ENCODE results near the gene PSG3.
"Not testable (repeated sequence)": the region's sequence is repeated elsewhere in the genome, so short reads cannot be mapped to it uniquely, and the experiment has no call there.

PSG3 gene

DNA sequence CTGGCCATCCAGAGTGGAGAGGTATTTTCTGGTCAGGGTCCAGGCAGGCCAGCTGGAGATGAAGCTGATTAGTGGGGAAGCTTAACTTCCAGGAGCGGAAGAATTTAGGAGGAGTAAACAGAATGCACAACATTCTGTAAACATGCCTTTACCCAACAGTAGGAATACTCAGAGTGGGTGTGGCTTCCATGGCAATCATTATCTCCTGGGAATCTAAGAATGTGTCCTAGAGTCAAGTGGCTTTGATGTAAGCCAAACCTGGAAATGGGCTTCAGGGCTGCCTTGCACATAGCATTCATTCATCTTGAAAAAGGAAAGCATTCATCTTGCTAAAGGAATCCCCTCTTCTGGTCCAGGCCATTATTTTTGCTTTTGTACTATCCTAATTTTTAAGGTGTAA, 29.3 kb downstream of the PSG3 start:
- not testable (repeated sequence) for H2AFZ ChIP-seq (ENCODE audit: low read depth, low read length); H3K27me3 ChIP-seq (ENCODE audit: insufficient read depth, low read length, poor library complexity); H3K36me3 ChIP-seq (ENCODE audit: insufficient read depth, low read length); DNase-seq; H3K4me2 ChIP-seq (ENCODE audit: insufficient read depth, low read length); H3K9ac ChIP-seq (ENCODE audit: low read depth, low read length); H3K4me1 ChIP-seq (ENCODE audit: insufficient read depth, low read length); ATAC-seq (ENCODE audit: insufficient read depth, low read depth); H3K9me3 ChIP-seq (ENCODE audit: insufficient read depth, low read length, severe bottlenecking); H3K4me3 ChIP-seq (ENCODE audit: low read depth in 1 of 2, low read length in 2 of 2); H3K79me2 ChIP-seq (ENCODE audit: insufficient read depth, low read length); H4K20me1 ChIP-seq (ENCODE audit: insufficient read depth, low read length); H3K27ac ChIP-seq (ENCODE audit: low read length)

GRCh38 chr19:42697884-42698283, 42.4 kb downstream of the PSG3 start:
- Histone ChIP-seq H3K4me1 (ENCODE audit: insufficient read depth, low read length) (no peaks in the 10 kb centered on the region), H3K27me3 (ENCODE audit: insufficient read depth, low read length, poor library complexity) (no peaks in the 10 kb centered on the region), H4K20me1 (ENCODE audit: insufficient read depth, low read length) (no peaks in the 10 kb centered on the region), H3K27ac (ENCODE audit: low read length) (no peak overlapping the region), H2AFZ (ENCODE audit: low read depth, low read length) (no peak overlapping the region), H3K36me3 (ENCODE audit: insufficient read depth, low read length) (no peaks in the 10 kb centered on the region), H3K4me3 (ENCODE audit: low read depth in 1 of 2, low read length in 2 of 2) (no peak overlapping the region), H3K4me2 (ENCODE audit: insufficient read depth, low read length) (no peak overlapping the region), H3K9me3 (ENCODE audit: insufficient read depth, low read length, severe bottlenecking) (no peaks in the 10 kb centered on the region), H3K9ac (ENCODE audit: low read depth, low read length) (no peak overlapping the region), H3K79me2 (ENCODE audit: insufficient read depth, low read length) (no peaks in the 10 kb centered on the region)
- TF ChIP-seq EZH2 (IDR thresholded peaks at IDR 0.05; ENCODE audit: borderline replicate concordance, low read depth, low read length, severe bottlenecking): no peak
- TF ChIP-seq, protein P1, sequence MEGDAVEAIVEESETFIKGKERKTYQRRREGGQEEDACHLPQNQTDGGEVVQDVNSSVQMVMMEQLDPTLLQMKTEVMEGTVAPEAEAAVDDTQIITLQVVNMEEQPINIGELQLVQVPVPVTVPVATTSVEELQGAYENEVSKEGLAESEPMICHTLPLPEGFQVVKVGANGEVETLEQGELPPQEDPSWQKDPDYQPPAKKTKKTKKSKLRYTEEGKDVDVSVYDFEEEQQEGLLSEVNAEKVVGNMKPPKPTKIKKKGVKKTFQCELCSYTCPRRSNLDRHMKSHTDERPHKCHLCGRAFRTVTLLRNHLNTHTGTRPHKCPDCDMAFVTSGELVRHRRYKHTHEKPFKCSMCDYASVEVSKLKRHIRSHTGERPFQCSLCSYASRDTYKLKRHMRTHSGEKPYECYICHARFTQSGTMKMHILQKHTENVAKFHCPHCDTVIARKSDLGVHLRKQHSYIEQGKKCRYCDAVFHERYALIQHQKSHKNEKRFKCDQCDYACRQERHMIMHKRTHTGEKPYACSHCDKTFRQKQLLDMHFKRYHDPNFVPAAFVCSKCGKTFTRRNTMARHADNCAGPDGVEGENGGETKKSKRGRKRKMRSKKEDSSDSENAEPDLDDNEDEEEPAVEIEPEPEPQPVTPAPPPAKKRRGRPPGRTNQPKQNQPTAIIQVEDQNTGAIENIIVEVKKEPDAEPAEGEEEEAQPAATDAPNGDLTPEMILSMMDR (IDR thresholded peaks at IDR 0.05; ENCODE audit: borderline replicate concordance, extremely low read depth, low read length, poor library complexity, severe bottlenecking): no peak
- DNase-seq (no peak), ATAC-seq (ENCODE audit: insufficient read depth, low read depth) (no peak)

GRCh38 chr19:42695811-42696503, 44.3 kb downstream of the PSG3 start:
- Histone ChIP-seq H3K4me3 (ENCODE audit: low read depth in 1 of 2, low read length in 2 of 2) (no peak overlapping the region), H3K36me3 (ENCODE audit: insufficient read depth, low read length) (no peaks in the 10 kb centered on the region), H4K20me1 (ENCODE audit: insufficient read depth, low read length) (no peaks in the 10 kb centered on the region), H3K27me3 (ENCODE audit: insufficient read depth, low read length, poor library complexity) (no peaks in the 10 kb centered on the region), H3K4me1 (ENCODE audit: insufficient read depth, low read length) (no peaks in the 10 kb centered on the region), H3K27ac (ENCODE audit: low read length) (no peak overlapping the region), H3K79me2 (ENCODE audit: insufficient read depth, low read length) (no peaks in the 10 kb centered on the region), H2AFZ (ENCODE audit: low read depth, low read length) (no peak overlapping the region), H3K9me3 (ENCODE audit: insufficient read depth, low read length, severe bottlenecking) (no peaks in the 10 kb centered on the region), H3K9ac (ENCODE audit: low read depth, low read length) (no peak overlapping the region), H3K4me2 (ENCODE audit: insufficient read depth, low read length) (no peak overlapping the region)
- ATAC-seq (ENCODE audit: insufficient read depth, low read depth) (no peak), DNase-seq (no peak)
- TF ChIP-seq EZH2 (IDR thresholded peaks at IDR 0.05; ENCODE audit: borderline replicate concordance, low read depth, low read length, severe bottlenecking): no peak
- TF ChIP-seq, protein P1 (IDR thresholded peaks at IDR 0.05; ENCODE audit: borderline replicate concordance, extremely low read depth, low read length, poor library complexity, severe bottlenecking): no peak

GRCh38 chr19:42693760-42694350, 46.4 kb downstream of the PSG3 start:
- H3K27ac ChIP-seq (ENCODE audit: low read length): no peak overlapping the region
- H3K9me3 ChIP-seq (ENCODE audit: insufficient read depth, low read length, severe bottlenecking): no peaks in the 10 kb centered on the region
- H3K27me3 ChIP-seq (ENCODE audit: insufficient read depth, low read length, poor library complexity): peaks cover 5% of the 10 kb centered on the region
- H3K79me2 ChIP-seq (ENCODE audit: insufficient read depth, low read length): no peaks in the 10 kb centered on the region
- H3K36me3 ChIP-seq (ENCODE audit: insufficient read depth, low read length): no peaks in the 10 kb centered on the region
- H3K4me2 ChIP-seq (ENCODE audit: insufficient read depth, low read length): no peak overlapping the region
- no peak for TF ChIP-seq EZH2 (IDR thresholded peaks at IDR 0.05; ENCODE audit: borderline replicate concordance, low read depth, low read length, severe bottlenecking)
- TF ChIP-seq, protein P1 (IDR thresholded peaks at IDR 0.05; ENCODE audit: borderline replicate concordance, extremely low read depth, low read length, poor library complexity, severe bottlenecking): peak; percentile 62
- no peaks in the 10 kb centered on the region for H3K4me1 ChIP-seq (ENCODE audit: insufficient read depth, low read length)
- no peaks in the 10 kb centered on the region for H4K20me1 ChIP-seq (ENCODE audit: insufficient read depth, low read length)
- no peak for ATAC-seq (ENCODE audit: insufficient read depth, low read depth)
- no peak overlapping the region for H3K4me3 ChIP-seq (ENCODE audit: low read depth in 1 of 2, low read length in 2 of 2)
- H3K9ac ChIP-seq (ENCODE audit: low read depth, low read length): no peak overlapping the region
- DNase-seq: peak; percentile 12
- no peak overlapping the region for H2AFZ ChIP-seq (ENCODE audit: low read depth, low read length)

Measured in DND-41 (cell line).